Left cardiac atrium (tissue), 4 donors: Measurements from ENCODE around the gene IFI27L1. TPM values are rescaled to one million over a fixed set of nuclear protein-coding genes. Genes with fewer than 3 reads are reported as not detected.

Source experiments
- ATAC-seq, 2 donors: fragments of 200-7000 bp; cut with Tn5 transposase; one replicate each; pipeline ENCODE4 v1.9.1; 2020; ENCODE audit warnings: mild to moderate bottlenecking in 2 of 2, moderate library complexity in 2 of 2
- DNase-seq: peaks from one replicate; pipeline ENCODE4 v3.0.0-alpha.2; 2020
- intact Hi-C, 2 donors: fragments of 100-400 bp; cut with DNase I; formaldehyde crosslinking; loops; one replicate each; pipeline versions ENCODE4 v1.14.1 to v1.15.1; 2022 to 2023
- total RNA-seq, 2 donors: library from RNA; stranded (reverse); fragmentation: NEBNext Ultra II Directional; extraction: Animal tissue kit (Norgen Biotek cat#: 25700); gene quantifications; one replicate each; pipeline ENCODE4 v1.2.1, GENCODE V29; 2021
- donor health status: DM: no; HTN: yes; CAD: no.
- donor health status: DM: no; HTN: yes; CAD: no; lungs with severe emphysema.
- donor health status: DM: yes; HTN: yes; CAD: no.
- donor health status: Dilated cardiomyopathy.

IFI27L1 gene
- total RNA-seq, 2 donors from 2014 or later = 10.5 to 13.8 TPM

GRCh38 chr14:94124582-94125377, 43.7 kb downstream of the IFI27L1 start:
- DNase-seq = no peak
- intact Hi-C loops = no loop called here

GRCh38 chr14:94125659-94126418, 44.7 kb downstream of the IFI27L1 start:
- no peak for ATAC-seq
- no peak for DNase-seq

More at GRCh38 chr14:94124582-94125377, 43.7 kb downstream of the IFI27L1 start:
- ATAC-seq = no peak

GRCh38 chr14:94126419-94126677, 45.2 kb downstream of the IFI27L1 start:
- intact Hi-C loops = no loop called here
- ATAC-seq (no peak), DNase-seq (no peak)

More at GRCh38 chr14:94125659-94126418, 44.7 kb downstream of the IFI27L1 start:
- intact Hi-C loops = no loop called here

- DNase-seq (no peak), ATAC-seq (no peak)
- intact Hi-C loops = no loop called here
Observed at GRCh38 chr14:94126800-94127199, 45.7 kb downstream of the IFI27L1 start.

GRCh38 chr14:94127330-94127729, 46.2 kb downstream of the IFI27L1 start:
- intact Hi-C loops = no loop called here
- ATAC-seq (no peak), DNase-seq (no peak)

GRCh38 chr14:94128216-94128839, 47.2 kb downstream of the IFI27L1 start:
- DNase-seq (no peak), ATAC-seq (no peak)
- intact Hi-C loops = loop anchor here in 1 of 2 donors (2.0 kb wide), 1 partner anchor 48 kb away; the partner anchor contains the start of genes DDX24 and IFI27L1

- DNase-seq = peak; percentile 82
- peak; percentile 95 to 96 for ATAC-seq
- intact Hi-C loops = loop anchor here in 1 of 2 donors (2.0 kb wide), 1 partner anchor 48 kb away; the partner anchor contains the start of genes DDX24 and IFI27L1
Observed at GRCh38 chr14:94129111-94129757, 48.1 kb downstream of the IFI27L1 start, which contains the start of gene IFI27L2. Gene IFI27L2, minus strand, starts transcription at chr14:94129604. Its CDS starts 40 bp downstream, at chr14:94129564.

- ATAC-seq (peak; percentile 50 to 81), DNase-seq (peak; percentile 79)
- intact Hi-C loops = loop anchor here in 1 of 2 donors (2.0 to 10.0 kb wide), 2 partner anchors 49 to 195 kb away; partner anchors contain the start of genes DDX24 and IFI27L1
Observed at GRCh38 chr14:94129758-94130414, 48.8 kb downstream of the IFI27L1 start.

GRCh38 chr14:94132285-94132887, 51.3 kb downstream of the IFI27L1 start:
- DNase-seq (no peak), ATAC-seq (no peak)
- intact Hi-C loops = loop anchor here in 1 of 2 donors (10.0 kb wide), 1 partner anchor 198 kb away; no protein-coding TSS in a partner anchor

- intact Hi-C loops = loop anchor here (5.0 to 10.0 kb wide), 3 partner anchors 42 to 201 kb away; no protein-coding TSS in a partner anchor
- ATAC-seq (no peak), DNase-seq (no peak)
Observed at GRCh38 chr14:94135476-94135875, 54.4 kb downstream of the IFI27L1 start.

GRCh38 chr14:94136575-94137331, 55.6 kb downstream of the IFI27L1 start:
- intact Hi-C loops = loop anchor here (1.0 to 10.0 kb wide), 5 partner anchors 41 to 202 kb away; no protein-coding TSS in a partner anchor
- ATAC-seq (peak; percentile 93 to 96), DNase-seq (peak; percentile 90)

GRCh38 chr14:94138251-94138650, 57.1 kb downstream of the IFI27L1 start:
- no peak for DNase-seq
- ATAC-seq = no peak
- intact Hi-C loops = loop anchor here (5.0 to 10.0 kb wide), 3 partner anchors 39 to 203 kb away; no protein-coding TSS in a partner anchor

- DNase-seq (no peak), ATAC-seq (no peak)
- intact Hi-C loops = loop anchor here (5.0 to 10.0 kb wide), 3 partner anchors 38 to 204 kb away; no protein-coding TSS in a partner anchor
Observed at GRCh38 chr14:94139006-94139405, 57.9 kb downstream of the IFI27L1 start.

- DNase-seq (no peak), ATAC-seq (no peak)
- intact Hi-C loops = loop anchor here (5.0 to 10.0 kb wide), 3 partner anchors 38 to 205 kb away; no protein-coding TSS in a partner anchor
Observed at GRCh38 chr14:94139421-94139820, 58.3 kb downstream of the IFI27L1 start.

GRCh38 chr14:94142247-94142646, 61.1 kb downstream of the IFI27L1 start:
- DNase-seq (no peak), ATAC-seq (no peak)
- intact Hi-C loops = no loop called here

GRCh38 chr14:94142836-94143235, 61.7 kb downstream of the IFI27L1 start:
- intact Hi-C loops = no loop called here
- DNase-seq (no peak), ATAC-seq (no peak)

GRCh38 chr14:94143239-94143638, 62.1 kb downstream of the IFI27L1 start:
- intact Hi-C loops = no loop called here

More at GRCh38 chr14:94143239-94143638, 62.1 kb downstream of the IFI27L1 start:
- DNase-seq = no peak
- ATAC-seq = no peak
